HG02938 (cell line): ENCODE measurements around the gene HOXA2.

ENCODE experiments used
- ATAC-seq: cut with Tn5 transposase; IDR thresholded peaks from one replicate; pipeline ENCODE4 v1.9.1; 2021; ENCODE audit warnings: mild to moderate bottlenecking, moderate library complexity; ENCODE audit not compliant: unreplicated experiment

HOXA2 gene

GRCh38 chr7:27102581-27103442 is at the start of gene HOXA2:
Gene HOXA2 (minus strand): TSS chr7:27102683. CDS start chr7:27102500, 183 bp downstream.
- no peak for ATAC-seq

DNA sequence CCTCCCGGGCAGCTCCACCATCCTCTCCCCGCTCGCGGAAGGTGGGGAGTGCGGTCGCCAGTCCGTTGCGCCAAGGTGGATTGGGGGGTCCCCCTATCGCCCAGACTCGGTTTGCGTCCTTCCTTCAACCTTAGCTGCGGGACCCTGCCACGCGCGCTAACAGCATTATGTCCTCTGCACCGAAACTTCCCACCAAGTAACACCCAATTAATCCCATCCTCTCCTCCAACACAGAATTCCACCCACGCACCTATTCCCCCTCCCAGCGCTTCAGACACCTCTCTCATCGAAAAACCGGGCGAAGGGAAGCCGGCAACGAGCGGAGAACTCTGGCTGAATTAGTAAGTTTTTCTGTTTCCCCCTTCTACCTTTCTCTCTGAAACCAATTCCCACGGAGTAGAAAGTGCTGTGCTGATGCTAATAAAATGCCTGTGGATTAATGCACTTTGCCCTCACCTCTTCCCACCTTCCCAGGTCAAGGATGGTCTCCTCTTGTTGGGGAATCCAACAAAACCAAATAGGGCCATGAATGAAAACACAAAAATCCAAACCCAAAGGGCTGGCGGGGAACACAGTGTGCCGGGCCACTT is 49.0 kb upstream of the HOXA2 start:
- ATAC-seq: no peak

DNA sequence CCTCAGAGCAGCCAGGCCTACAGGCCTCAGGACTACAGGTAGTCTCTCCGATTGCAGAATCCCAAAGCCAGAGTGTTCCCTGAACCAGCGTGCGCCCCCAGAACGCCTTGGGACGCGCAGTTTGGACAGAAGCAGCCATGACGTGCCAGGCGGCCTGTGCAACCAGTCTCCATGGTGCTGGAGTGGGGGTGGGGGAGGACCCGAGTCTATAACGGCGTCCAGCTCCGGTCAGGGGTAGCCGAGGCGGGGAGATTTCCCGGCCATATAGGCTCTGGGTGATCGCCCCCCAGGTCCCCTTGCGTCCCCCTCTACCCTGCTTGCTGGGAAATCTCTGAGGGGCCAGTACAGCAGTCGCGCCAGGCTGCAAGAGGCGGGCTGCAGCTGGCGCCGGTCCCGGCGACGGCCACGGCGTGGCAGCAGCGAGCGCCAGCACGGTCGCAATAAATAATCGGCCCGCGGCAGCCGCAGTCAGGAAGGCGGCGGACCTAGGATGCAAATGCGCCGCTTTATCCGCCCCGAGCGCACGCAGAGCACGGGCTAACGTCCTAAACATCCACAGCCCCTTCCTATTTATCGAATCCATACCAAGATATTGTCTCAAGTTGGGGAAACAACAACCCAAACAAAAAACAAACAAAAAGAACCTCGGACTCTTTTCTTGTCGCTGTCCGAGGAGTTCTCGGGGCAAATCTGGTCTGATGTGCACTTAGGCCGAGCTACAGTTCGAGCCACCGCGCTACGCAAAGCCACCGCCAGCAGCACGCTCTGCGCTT is 48.3 kb upstream of the HOXA2 start:
- peak; percentile 64 for ATAC-seq

- no peak for ATAC-seq
These were observed 47.5 kb upstream of the HOXA2 start for GRCh38 chr7:27149842-27150567.

DNA sequence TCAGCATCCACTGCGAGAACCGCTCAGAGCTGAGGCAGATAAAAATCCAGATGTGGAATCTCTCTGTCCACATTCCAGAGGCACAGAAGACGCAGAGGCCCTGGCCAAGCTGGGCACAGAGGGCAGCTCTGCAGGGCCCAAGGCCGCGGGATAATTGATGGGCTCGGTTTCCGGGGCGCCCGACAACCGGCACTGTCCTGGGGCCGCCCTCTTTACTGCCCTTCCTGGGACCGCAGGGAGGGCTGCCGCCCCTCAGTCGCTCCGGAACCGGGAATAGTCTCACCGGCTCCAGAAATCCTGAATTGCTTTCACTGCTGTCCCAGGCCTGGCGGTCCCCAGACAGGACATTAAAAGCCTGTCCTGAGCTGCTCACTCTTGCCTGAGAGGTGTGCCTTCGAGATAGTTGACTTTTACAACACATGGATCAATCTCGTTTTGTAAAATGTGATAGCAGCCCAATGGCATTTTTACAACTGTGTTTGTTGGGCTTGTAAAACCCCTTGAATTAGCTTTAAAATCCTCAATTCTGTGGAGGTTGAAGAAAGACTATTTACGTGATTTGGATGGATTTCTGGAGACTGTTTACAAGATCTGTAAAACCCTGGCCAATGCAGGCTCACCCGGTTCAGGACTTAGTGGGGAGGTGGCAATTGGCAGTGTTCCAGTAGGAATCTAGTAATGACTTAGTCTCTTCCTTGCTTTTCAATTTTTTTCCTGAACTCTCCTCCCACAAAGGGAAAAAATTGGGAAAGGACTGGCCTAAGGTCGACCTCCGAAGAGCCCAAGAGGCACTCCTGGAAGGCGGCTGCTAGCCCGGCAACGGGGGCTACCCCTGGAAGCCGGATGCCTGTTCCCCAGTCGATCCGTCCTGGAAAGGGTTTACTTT is 46.5 kb upstream of the HOXA2 start:
- no peak for ATAC-seq

- no peak for ATAC-seq
These were observed 45.7 kb upstream of the HOXA2 start for GRCh38 chr7:27148031-27148755.

- ATAC-seq: no peak
These were observed 44.9 kb upstream of the HOXA2 start, which contains the start of gene HOXA6 for GRCh38 chr7:27147199-27148030. Gene HOXA6 (minus strand): TSS chr7:27147774. CDS start chr7:27147749, 25 bp downstream.

DNA sequence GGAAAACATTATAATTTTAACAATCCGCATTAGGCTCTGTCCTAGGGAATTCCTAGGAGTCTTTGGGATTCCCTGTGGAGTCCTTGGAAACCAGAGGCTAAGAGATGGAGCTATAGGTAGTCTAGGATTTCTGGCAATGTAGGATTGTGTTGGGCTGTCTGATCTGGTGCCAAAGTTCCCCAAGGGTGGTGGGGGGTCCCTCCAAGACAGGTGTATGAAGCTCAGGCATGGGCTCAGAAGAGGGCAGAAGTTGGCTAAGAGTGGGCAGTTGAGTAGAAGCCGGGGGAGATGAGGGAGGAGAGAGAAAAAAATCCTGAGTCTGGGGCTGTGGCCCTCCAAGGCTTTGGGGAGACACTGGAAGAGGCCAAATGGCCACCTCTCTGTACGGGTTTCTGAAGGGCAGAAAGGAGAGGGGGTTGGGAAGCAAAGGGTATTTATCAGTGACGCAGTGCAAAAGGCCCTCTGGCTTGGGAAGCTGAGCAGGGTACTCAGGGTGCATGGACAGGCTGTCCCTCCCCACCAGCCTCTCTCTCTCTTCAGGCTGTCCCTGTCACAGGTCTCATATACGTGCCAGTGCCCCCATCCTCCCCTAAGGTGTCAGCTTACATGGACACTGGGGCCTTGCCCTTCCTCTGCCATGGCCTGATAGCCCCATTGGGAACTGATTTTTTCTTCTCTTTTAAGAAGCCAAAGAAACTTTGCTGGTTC is 44.2 kb upstream of the HOXA2 start:
- no peak for ATAC-seq

DNA sequence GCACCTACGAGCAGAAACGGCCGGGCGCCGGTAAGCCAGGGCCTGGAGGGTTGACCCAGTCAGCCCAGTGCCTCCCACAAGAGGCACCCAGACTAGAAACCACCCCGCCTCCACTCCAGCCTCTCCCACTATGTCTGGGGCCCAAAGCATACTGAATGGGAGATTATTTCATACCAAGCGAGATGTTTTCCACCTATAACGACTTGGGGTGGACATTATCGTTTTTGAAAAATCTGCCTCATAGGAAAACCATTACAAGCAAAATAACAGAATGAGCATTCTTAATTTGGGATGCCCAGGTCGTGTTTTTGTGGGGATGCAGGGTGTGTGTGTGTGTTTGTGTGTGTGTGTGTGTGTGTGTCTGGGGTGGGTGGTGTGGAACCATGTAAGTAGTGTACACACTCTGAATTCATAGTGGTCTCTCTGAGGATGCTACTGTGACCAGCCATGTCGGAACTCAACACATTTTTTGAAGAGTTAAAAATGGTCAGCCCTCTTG is 43.5 kb upstream of the HOXA2 start:
- ATAC-seq: no peak

- ATAC-seq: no peak
These were observed 42.9 kb upstream of the HOXA2 start for GRCh38 chr7:27145165-27145913.

- no peak for ATAC-seq
These were observed 42.3 kb upstream of the HOXA2 start for GRCh38 chr7:27144781-27145164.

GRCh38 chr7:27143950-27144780 is 41.7 kb upstream of the HOXA2 start:
- no peak for ATAC-seq

GRCh38 chr7:27143023-27143949 is 40.8 kb upstream of the HOXA2 start, which contains the start of gene HOXA5:
Gene HOXA5 (minus strand): TSS chr7:27143681. CDS start chr7:27143607, 74 bp downstream.
- no peak for ATAC-seq

DNA sequence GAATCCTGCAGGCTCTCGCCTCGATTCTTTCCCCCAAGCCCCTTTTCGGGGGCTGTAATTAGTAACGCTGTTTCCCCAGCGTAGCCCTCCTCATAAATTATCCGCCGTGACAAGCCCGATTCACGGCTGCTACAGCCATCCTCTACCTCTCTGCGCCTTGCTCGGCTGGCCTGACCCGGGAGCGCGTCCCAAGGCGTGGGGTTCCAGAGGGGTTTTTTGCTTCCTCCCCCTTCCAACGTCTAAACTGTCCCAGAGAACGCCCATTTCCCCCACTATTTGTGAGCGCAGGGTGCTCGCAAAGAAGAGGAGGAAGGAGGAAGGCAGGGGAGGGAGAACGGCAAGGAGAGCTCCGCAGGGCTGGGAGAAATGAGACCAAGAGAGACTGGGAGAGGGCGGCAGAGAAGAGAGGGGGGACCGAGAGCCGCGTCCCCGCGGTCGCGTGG is 40.1 kb upstream of the HOXA2 start:
- ATAC-seq: no peak
